Epithelial cell of esophagus (primary cell): Measurements from ENCODE around the gene LRRC8E.

ENCODE experiments used
- DNase-seq: peaks from one replicate; pipeline ENCODE4 v3.0.0; 2010; ENCODE audit warnings: low read depth
- H3K4me3 ChIP-seq: 2 replicates; pipeline ENCODE4 v1.5.1; 2011; ENCODE audit warnings: mild to moderate bottlenecking, low read length, control low read depth
- TF ChIP-seq, protein P1 (sequence below): IDR thresholded peaks from 2 replicates; pipeline ENCODE4 v1.5.1; 2011; ENCODE audit warnings: low read depth, mild to moderate bottlenecking, low read length, control low read depth, inconsistent platforms; ENCODE audit not compliant: insufficient read depth; ENCODE audit errors: missing control alignments

LRRC8E gene

GRCh38 chr19:7904074-7905020, 16.0 kb downstream of the LRRC8E start:
- TF ChIP-seq, protein P1, sequence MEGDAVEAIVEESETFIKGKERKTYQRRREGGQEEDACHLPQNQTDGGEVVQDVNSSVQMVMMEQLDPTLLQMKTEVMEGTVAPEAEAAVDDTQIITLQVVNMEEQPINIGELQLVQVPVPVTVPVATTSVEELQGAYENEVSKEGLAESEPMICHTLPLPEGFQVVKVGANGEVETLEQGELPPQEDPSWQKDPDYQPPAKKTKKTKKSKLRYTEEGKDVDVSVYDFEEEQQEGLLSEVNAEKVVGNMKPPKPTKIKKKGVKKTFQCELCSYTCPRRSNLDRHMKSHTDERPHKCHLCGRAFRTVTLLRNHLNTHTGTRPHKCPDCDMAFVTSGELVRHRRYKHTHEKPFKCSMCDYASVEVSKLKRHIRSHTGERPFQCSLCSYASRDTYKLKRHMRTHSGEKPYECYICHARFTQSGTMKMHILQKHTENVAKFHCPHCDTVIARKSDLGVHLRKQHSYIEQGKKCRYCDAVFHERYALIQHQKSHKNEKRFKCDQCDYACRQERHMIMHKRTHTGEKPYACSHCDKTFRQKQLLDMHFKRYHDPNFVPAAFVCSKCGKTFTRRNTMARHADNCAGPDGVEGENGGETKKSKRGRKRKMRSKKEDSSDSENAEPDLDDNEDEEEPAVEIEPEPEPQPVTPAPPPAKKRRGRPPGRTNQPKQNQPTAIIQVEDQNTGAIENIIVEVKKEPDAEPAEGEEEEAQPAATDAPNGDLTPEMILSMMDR: no peak
- DNase-seq: no peak

DNA sequence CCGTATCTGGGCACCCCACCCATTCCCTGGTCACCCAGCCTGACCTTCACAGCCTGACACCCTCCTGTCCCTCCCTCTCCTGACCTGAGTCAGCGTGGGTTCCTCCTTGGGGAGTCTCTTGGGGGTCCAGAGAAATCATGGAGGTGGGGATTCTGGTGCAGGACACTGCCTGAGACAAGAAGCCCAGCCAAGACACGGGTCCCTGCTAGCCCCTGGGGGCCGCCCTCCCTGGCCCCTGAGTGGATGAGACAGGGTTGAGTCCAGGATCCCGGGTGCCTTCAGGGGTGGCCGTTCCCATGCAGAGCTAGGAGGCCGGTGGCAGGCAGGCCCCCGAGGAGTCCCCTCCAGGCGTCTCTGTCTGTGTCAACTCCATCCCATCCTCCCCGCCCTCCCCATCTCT, 17.0 kb downstream of the LRRC8E start:
- H3K4me3 ChIP-seq: peak overlapping the region; percentile 88
- no peak for DNase-seq
- TF ChIP-seq, protein P1: no peak

More at GRCh38 chr19:7904074-7905020, 16.0 kb downstream of the LRRC8E start:
- H3K4me3 ChIP-seq: peak overlapping the region; percentile 88

DNA sequence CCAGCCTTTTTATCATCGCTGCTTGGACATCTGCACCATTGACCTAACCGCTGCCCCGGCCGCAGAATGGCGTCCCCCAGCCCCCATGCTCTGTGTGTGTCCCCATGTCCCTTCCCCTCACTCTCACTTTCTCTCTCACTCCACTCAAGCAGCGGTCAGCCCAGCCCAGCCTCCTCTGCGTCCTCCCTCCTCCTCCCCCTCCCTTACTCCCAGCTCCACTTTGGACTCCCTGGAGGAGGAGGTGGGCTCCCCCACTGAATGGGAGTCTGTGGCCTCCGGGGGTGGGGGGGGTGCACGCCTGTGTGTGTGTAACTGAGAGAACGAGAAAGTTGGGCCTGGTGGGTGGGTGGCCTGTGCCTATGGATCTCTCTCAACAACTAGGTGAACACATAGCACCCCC, 17.5 kb downstream of the LRRC8E start:
- DNase-seq: no peak
- no peak overlapping the region for H3K4me3 ChIP-seq
- TF ChIP-seq, protein P1: no peak

GRCh38 chr19:7907122-7907521, 18.8 kb downstream of the LRRC8E start:
- no peak for DNase-seq
- H3K4me3 ChIP-seq: no peak overlapping the region
- TF ChIP-seq, protein P1: no peak

DNA sequence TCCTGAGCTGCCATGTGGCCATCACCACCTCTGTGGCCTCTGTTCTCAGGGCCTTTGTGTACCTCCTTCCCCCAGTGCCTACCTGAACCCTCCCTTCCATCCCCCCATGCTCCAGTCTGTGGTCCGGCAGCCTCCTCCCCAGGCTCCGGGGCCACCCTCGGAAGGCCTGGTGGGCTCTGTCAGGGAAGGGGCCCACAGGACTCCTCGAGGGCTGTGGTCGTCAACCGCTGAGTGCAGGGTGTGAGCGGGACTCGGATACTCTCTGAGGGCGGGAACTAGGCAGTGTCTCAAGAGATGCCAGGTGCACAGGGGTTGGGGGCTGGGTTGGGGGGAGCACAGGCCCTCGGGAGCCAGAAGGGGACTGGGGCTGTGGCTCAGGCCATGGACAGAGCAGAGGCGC, 19.2 kb downstream of the LRRC8E start:
- H3K4me3 ChIP-seq: no peak overlapping the region
- DNase-seq: no peak
- TF ChIP-seq, protein P1: no peak

- TF ChIP-seq, protein P1: no peak
- H3K4me3 ChIP-seq: no peak overlapping the region
Observed at GRCh38 chr19:7908078-7908699, 19.9 kb downstream of the LRRC8E start.

More at GRCh38 chr19:7908078-7908699, 19.9 kb downstream of the LRRC8E start:
- DNase-seq: no peak
